ENCODE results near the gene CAPN11. TPM values are rescaled to one million over a fixed set of nuclear protein-coding genes. Genes with fewer than 3 reads are reported as not detected.

Gene CAPN11
- total and polyA plus RNA-seq, 2 donors (not counting 3 experiments of a cell fraction or from before 2014, with no cell fraction given): 1.4 to 1.7 TPM

GRCh38 chr6:44126320-44127149 is 32.1 kb upstream of the CAPN11 start:
- POLR2A ChIA-PET: interaction anchor here (1.0 kb wide), 2 partner anchors 10 to 120 kb away, joined by 3 to 6 read pairs; partner anchors contain the start of gene HSP90AB1
- DNase-seq (ENCODE audit: low read depth, low spot score): peak; percentile 66
- CTCF ChIA-PET: interaction anchor here (1.0 to 1.2 kb wide), 4 partner anchors 24 to 48 kb away, joined by 3 to 5 read pairs (median 4); no protein-coding TSS in a partner anchor
- Histone ChIP-seq H3K27ac (ENCODE audit: insufficient read depth, low read depth, low read length) (peak overlapping the region; percentile 74), H3K4me3 (replicated peaks in 1 of 3; ENCODE audit: insufficient read depth in 1 of 3, low read depth in 1 of 3, low read length in 3 of 3) (peak overlapping the region; percentile 88 to 89 (median 89)), H3K9me1 (replicated peaks; ENCODE audit: control insufficient read depth, extremely low read depth, insufficient read depth, low read length) (no peaks in the 10 kb centered on the region), H3K27me3 (ENCODE audit: control insufficient read depth in 2 of 2, insufficient read depth in 2 of 2, low read length in 2 of 2) (no peaks in the 10 kb centered on the region), H3K4me2 (ENCODE audit: insufficient read depth, low read length) (peak overlapping the region; percentile 89), H3K4me1 (ENCODE audit: control insufficient read depth, extremely low read depth, insufficient read depth, low read length) (peaks cover 50% of the 10 kb centered on the region), H3K9ac (replicated peaks; ENCODE audit: extremely low read depth, insufficient read depth, low read length) (peak overlapping the region; percentile 85), H3K9me3 (replicated peaks; ENCODE audit: control insufficient read depth, insufficient read depth, low read length) (no peaks in the 10 kb centered on the region), H4K20me1 (replicated peaks; ENCODE audit: control insufficient read depth, extremely low read depth, insufficient read depth, low read length) (no peaks in the 10 kb centered on the region), H3K36me3 (ENCODE audit: control insufficient read depth in 2 of 2, extremely low read depth in 1 of 2, insufficient read depth in 2 of 2, low read length in 2 of 2) (no peaks in the 10 kb centered on the region), H2AFZ (ENCODE audit: low read depth, low read length) (peak overlapping the region; percentile 81), H3K79me2 (ENCODE audit: control insufficient read depth, insufficient read depth, low read length) (peaks cover 57% of the 10 kb centered on the region)
- TF ChIP-seq POLR2A (IDR thresholded peaks at IDR 0.05; ENCODE audit: low read depth, low read length): no peak
- BruUV-seq (replicated peaks): TSS peak; percentile 38
- intact Hi-C loops (cut with micrococcal nuclease): loop anchor here (1.0 kb wide), 2 partner anchors 10 to 22 kb away; no protein-coding TSS in a partner anchor
- peak; percentile 59 for FAIRE-seq
- dilution Hi-C loops (cut with MboI; ENCODE audit: extremely low pct_ligation_motif_present, low sequenced_read_pairs): no loop called here

- Histone ChIP-seq H3K4me2 (ENCODE audit: insufficient read depth, low read length) (peak within 1 kb of the TSS; percentile 89), H3K9me1 (replicated peaks; ENCODE audit: control insufficient read depth, extremely low read depth, insufficient read depth, low read length) (no peaks in the 10 kb centered on the region), H3K79me2 (ENCODE audit: control insufficient read depth, insufficient read depth, low read length) (peaks cover 49% of the 10 kb centered on the region), H3K36me3 (ENCODE audit: control insufficient read depth in 2 of 2, extremely low read depth in 1 of 2, insufficient read depth in 2 of 2, low read length in 2 of 2) (no peaks in the 10 kb centered on the region), H2AFZ (ENCODE audit: low read depth, low read length) (peak within 1 kb of the TSS; percentile 81), H3K9me3 (replicated peaks; ENCODE audit: control insufficient read depth, insufficient read depth, low read length) (no peaks in the 10 kb centered on the region), H3K27me3 (ENCODE audit: control insufficient read depth in 2 of 2, insufficient read depth in 2 of 2, low read length in 2 of 2) (no peaks in the 10 kb centered on the region), H3K4me3 (replicated peaks in 1 of 3; ENCODE audit: insufficient read depth in 1 of 3, low read depth in 1 of 3, low read length in 3 of 3) (peak within 1 kb of the TSS; percentile 88 to 90 (median 89)), H3K4me1 (ENCODE audit: control insufficient read depth, extremely low read depth, insufficient read depth, low read length) (peaks cover 46% of the 10 kb centered on the region), H3K9ac (replicated peaks; ENCODE audit: extremely low read depth, insufficient read depth, low read length) (peak within 1 kb of the TSS; percentile 85), H4K20me1 (replicated peaks; ENCODE audit: control insufficient read depth, extremely low read depth, insufficient read depth, low read length) (no peaks in the 10 kb centered on the region), H3K27ac (ENCODE audit: insufficient read depth, low read depth, low read length) (peak within 1 kb of the TSS; percentile 74)
- dilution Hi-C loops (cut with MboI; ENCODE audit: extremely low pct_ligation_motif_present, low sequenced_read_pairs): no loop called here
- no TSS peak for BruUV-seq (replicated peaks)
- ChIA-PET CTCF (interaction anchor here (0.6 to 1.2 kb wide), 6 partner anchors 11 to 211 kb away, joined by 3 to 5 read pairs (median 4); no protein-coding TSS in a partner anchor), POLR2A (interaction anchor here (0.6 to 1.0 kb wide), 6 partner anchors 11 to 129 kb away, joined by 3 to 6 read pairs (median 4); partner anchors contain the start of gene HSP90AB1)
- TF ChIP-seq JUN (IDR thresholded peaks at IDR 0.05; ENCODE audit: borderline replicate concordance, insufficient read depth, insufficient read length, low read depth) (no peak), POLR2AphosphoS5 (IDR thresholded peaks at IDR 0.05; ENCODE audit: insufficient read depth, low read depth, low read length) (peak; percentile 96), MAX (IDR thresholded peaks at IDR 0.05; ENCODE audit: insufficient read depth, insufficient read length) (peak; percentile 51), POLR2A (IDR thresholded peaks at IDR 0.05; ENCODE audit: low read depth, low read length) (peak; percentile 94)
- FAIRE-seq (peak; percentile 78), DNase-seq (ENCODE audit: low read depth, low spot score) (peak; percentile 81)
- intact Hi-C loops (cut with micrococcal nuclease): loop anchor here (1.0 kb wide), 4 partner anchors 11 to 27 kb away; no protein-coding TSS in a partner anchor
Observed at GRCh38 chr6:44127186-44128019, 31.2 kb upstream of the CAPN11 start, which contains the start of the genes MRPL14 and TMEM63B. TSS of gene MRPL14 (minus strand) at chr6:44127452. CDS start at chr6:44116611, 10,841 bp downstream. TSS of gene TMEM63B (plus strand) at chr6:44127554. CDS start at chr6:44134585, 7,031 bp downstream.

Data from endothelial cell of umbilical vein (primary cell).